Endodermal cell (in vitro differentiated cells): ENCODE results near the gene SYT13. TPM values are rescaled to one million over a fixed set of nuclear protein-coding genes. Genes with fewer than 3 reads are reported as not detected.

ENCODE experiments used
- DNase-seq: peaks from one replicate; pipeline ENCODE4 v3.0.0-alpha.2; 2017
- H3K27ac ChIP-seq: 2 replicates; pipeline ENCODE4 v1.5.1; 2013; ENCODE audit warnings: mild to moderate bottlenecking, low read depth, low read length, moderate library complexity
- H3K27me3 ChIP-seq: 2 replicates; pipeline ENCODE4 v1.6.1; 2013; ENCODE audit warnings: mild to moderate bottlenecking, low read length, moderate library complexity; ENCODE audit not compliant: insufficient read depth, control insufficient read depth, poor library complexity, severe bottlenecking
- H3K36me3 ChIP-seq: 2 replicates; pipeline ENCODE4 v1.7.0; 2013; ENCODE audit warnings: mild to moderate bottlenecking, low read length, moderate library complexity; ENCODE audit not compliant: control insufficient read depth, insufficient read depth
- H3K4me1 ChIP-seq: one replicate; pipeline ENCODE4 v1.7.0; 2013; ENCODE audit warnings: low read length; ENCODE audit not compliant: control insufficient read depth, insufficient read depth
- H3K4me3 ChIP-seq: 2 replicates; pipeline ENCODE4 v1.5.1; 2013; ENCODE audit warnings: mild to moderate bottlenecking, low read length, moderate library complexity
- H3K9ac ChIP-seq: 2 replicates; pipeline ENCODE4 v1.6.1; 2013; ENCODE audit warnings: mild to moderate bottlenecking, low read length, moderate library complexity; ENCODE audit not compliant: poor library complexity, severe bottlenecking; ENCODE audit errors: extremely low read depth
- H3K9me3 ChIP-seq: 2 replicates; pipeline ENCODE4 v1.6.1; 2013; ENCODE audit warnings: mild to moderate bottlenecking, low read length, moderate library complexity; ENCODE audit not compliant: control insufficient read depth
- H3K27ac Mint-ChIP-seq: 2 replicates; pipeline ENCODE4 v1.8.0; 2020; ENCODE audit warnings: mixed read lengths
- H3K27me3 Mint-ChIP-seq: 2 replicates; pipeline ENCODE4 v1.8.0; 2021; ENCODE audit warnings: mild to moderate bottlenecking, mixed read lengths; ENCODE audit not compliant: insufficient read depth
- H3K36me3 Mint-ChIP-seq: 2 replicates; pipeline ENCODE4 v1.8.0; 2020; ENCODE audit warnings: low read depth, mixed read lengths
- H3K4me1 Mint-ChIP-seq: 2 replicates; pipeline ENCODE4 v1.8.0; 2020; ENCODE audit warnings: mixed read lengths
- H3K4me3 Mint-ChIP-seq: 2 replicates; pipeline ENCODE4 v1.8.0; 2020; ENCODE audit warnings: mild to moderate bottlenecking, moderate library complexity, mixed read lengths
- H3K9me3 Mint-ChIP-seq: 2 replicates; pipeline ENCODE4 v1.8.0; 2020; ENCODE audit warnings: mild to moderate bottlenecking, mixed read lengths
- whole genome bisulfite sequencing, 2 experiments: methylation state at CpG; one replicate each; pipeline versions ENCODE4 v1.1.5 to v1.1.7; 2013; ENCODE audit warnings: missing lambda C conversion rate in 2 of 2, mixed read lengths in 1 of 2; ENCODE audit not compliant: insufficient coverage in 1 of 2, insufficient read length in 1 of 2; 5-methylcytosine and 5-hydroxymethylcytosine counted together
- total RNA-seq, 2 donors: library from RNA; stranded (reverse); fragmentation: NEBNext Ultra II Directional in 1 of 2; extraction: Animal tissue kit (Norgen Biotek cat#: 25700) in 1 of 2; gene quantifications; 2 replicates in 1 of 2; 3 replicates in 1 of 2; pipeline ENCODE4 v1.2.1, GENCODE V29; 2021
- TF ChIP-seq, protein P1 (sequence below): fragments of 200-600 bp; sonication (generic); conservative IDR thresholded peaks from 2 replicates; pipeline ENCODE4 v1.5.0; 2021; ENCODE audit warnings: antibody characterized with exemption, mild to moderate bottlenecking

Gene SYT13
- total RNA-seq, 2 donors from 2014 or later = 3.2 to 9.3 TPM

DNA sequence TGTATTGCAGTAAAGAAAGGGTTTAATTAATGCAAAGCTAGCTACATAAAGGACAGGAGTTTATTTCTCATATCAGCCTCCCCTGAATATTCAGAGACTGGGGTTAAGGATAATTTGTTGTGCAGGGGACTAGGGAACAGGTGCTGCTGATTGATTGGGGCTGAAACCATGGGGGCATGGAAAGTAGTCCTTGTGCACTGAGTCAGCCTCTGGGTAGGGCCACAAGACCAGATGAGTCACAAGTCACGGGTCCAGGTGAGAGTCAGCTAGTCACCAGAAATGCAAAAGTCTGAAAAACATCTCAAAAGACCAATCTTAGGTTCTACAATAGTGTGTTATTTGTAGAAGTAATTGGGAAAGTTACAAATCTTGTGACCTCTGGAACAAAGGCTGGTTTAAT lies 32.9 kb upstream of the SYT13 start:
- Mint-ChIP-seq H3K36me3 (no peaks in the 10 kb centered on the region), H3K27ac (no peak overlapping the region), H3K27me3 (peaks cover 31% of the 10 kb centered on the region), H3K4me3 (no peak overlapping the region), H3K9me3 (no peaks in the 10 kb centered on the region), H3K4me1 (peaks cover 1% of the 10 kb centered on the region)
- Histone ChIP-seq H3K9me3 (no peaks in the 10 kb centered on the region), H3K4me3 (no peak overlapping the region), H3K27ac (no peak overlapping the region), H3K4me1 (no peaks in the 10 kb centered on the region), H3K27me3 (peaks cover 9% of the 10 kb centered on the region), H3K9ac (no peak overlapping the region), H3K36me3 (no peaks in the 10 kb centered on the region)
- WGBS, 2 experiments = 80 to 85% methylated on average over 1 of the region's 1 CpG
- TF ChIP-seq, protein P1, sequence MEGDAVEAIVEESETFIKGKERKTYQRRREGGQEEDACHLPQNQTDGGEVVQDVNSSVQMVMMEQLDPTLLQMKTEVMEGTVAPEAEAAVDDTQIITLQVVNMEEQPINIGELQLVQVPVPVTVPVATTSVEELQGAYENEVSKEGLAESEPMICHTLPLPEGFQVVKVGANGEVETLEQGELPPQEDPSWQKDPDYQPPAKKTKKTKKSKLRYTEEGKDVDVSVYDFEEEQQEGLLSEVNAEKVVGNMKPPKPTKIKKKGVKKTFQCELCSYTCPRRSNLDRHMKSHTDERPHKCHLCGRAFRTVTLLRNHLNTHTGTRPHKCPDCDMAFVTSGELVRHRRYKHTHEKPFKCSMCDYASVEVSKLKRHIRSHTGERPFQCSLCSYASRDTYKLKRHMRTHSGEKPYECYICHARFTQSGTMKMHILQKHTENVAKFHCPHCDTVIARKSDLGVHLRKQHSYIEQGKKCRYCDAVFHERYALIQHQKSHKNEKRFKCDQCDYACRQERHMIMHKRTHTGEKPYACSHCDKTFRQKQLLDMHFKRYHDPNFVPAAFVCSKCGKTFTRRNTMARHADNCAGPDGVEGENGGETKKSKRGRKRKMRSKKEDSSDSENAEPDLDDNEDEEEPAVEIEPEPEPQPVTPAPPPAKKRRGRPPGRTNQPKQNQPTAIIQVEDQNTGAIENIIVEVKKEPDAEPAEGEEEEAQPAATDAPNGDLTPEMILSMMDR = no peak
- DNase-seq = no peak

DNA sequence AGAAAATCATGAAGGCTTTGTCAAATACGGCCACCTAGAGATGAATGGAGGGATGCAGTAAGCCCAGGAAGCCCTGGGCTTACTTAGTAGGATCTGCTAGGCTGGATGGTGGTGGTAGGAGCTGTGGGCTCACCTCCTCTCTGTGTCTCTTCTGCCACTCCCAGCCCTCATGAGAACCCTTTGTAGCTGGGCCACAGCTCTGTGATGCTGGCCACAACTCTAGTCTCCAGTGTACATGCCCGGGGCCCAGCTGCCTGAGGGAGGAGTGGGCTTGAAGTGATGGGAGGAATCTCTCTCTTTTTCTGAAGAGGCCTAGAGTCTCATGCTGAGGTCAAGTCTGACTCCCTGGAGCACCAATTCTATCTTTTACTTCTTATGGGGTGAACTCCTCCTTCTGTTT lies 32.4 kb upstream of the SYT13 start:
- peaks cover 34% of the 10 kb centered on the region for H3K27me3 Mint-ChIP-seq
- WGBS, 2 experiments = 91% methylated on average over 2 of the region's 2 CpGs; no CpG with 5 or more reads in 1 of the 2 experiments
- H3K27ac Mint-ChIP-seq = no peak overlapping the region

DNA sequence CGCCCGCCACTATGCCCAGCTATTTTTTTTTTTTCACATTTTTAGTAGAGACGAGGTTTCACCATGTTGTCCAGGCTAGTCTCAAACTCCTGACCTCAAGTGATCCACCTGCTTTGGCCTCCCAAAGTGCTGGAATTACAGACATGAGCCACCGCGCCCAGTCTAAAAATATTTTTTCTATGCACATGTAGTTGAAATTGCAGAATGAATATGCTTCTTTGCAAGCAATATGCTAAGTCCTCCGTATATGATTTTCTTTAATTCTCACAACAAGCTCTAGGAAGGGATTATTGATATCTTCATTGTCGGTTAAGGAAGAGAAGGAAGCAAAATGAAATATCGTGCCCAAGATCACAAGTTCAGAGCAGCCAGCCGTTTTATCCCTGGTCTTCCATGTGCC lies 30.1 kb upstream of the SYT13 start:
- Mint-ChIP-seq H3K36me3 (no peaks in the 10 kb centered on the region), H3K4me3 (no peak overlapping the region), H3K27me3 (peaks cover 26% of the 10 kb centered on the region), H3K27ac (no peak overlapping the region), H3K9me3 (no peaks in the 10 kb centered on the region), H3K4me1 (no peaks in the 10 kb centered on the region)
- Histone ChIP-seq H3K4me3 (no peak overlapping the region), H3K9ac (no peak overlapping the region), H3K36me3 (no peaks in the 10 kb centered on the region), H3K27me3 (peaks cover 9% of the 10 kb centered on the region), H3K27ac (no peak overlapping the region), H3K4me1 (no peaks in the 10 kb centered on the region), H3K9me3 (no peaks in the 10 kb centered on the region)
- DNase-seq = no peak
- TF ChIP-seq, protein P1 = no peak
- WGBS, 2 experiments = 94 to 96% methylated on average over 4 to 9 of the region's 9 CpGs

More for the DNA sequence above, 32.4 kb upstream of the SYT13 start:
- Histone ChIP-seq H3K9me3 (no peaks in the 10 kb centered on the region), H3K27me3 (peaks cover 9% of the 10 kb centered on the region), H3K9ac (no peak overlapping the region), H3K4me3 (no peak overlapping the region), H3K27ac (no peak overlapping the region), H3K4me1 (no peaks in the 10 kb centered on the region), H3K36me3 (no peaks in the 10 kb centered on the region)
- Mint-ChIP-seq H3K9me3 (no peaks in the 10 kb centered on the region), H3K4me3 (no peak overlapping the region), H3K4me1 (no peaks in the 10 kb centered on the region), H3K36me3 (no peaks in the 10 kb centered on the region)
- TF ChIP-seq, protein P1 = no peak
- no peak for DNase-seq
